ENCODE results near the gene SLC38A1. TPM values are rescaled to one million over a fixed set of nuclear protein-coding genes. Genes with fewer than 3 reads are reported as not detected.
A peak's percentile ranks its signal among the peaks of the same experiment; 100 is the strongest.

The SLC38A1 gene
- total RNA-seq, 2 experiments from 2014 or later, result 114 to 163 TPM

DNA sequence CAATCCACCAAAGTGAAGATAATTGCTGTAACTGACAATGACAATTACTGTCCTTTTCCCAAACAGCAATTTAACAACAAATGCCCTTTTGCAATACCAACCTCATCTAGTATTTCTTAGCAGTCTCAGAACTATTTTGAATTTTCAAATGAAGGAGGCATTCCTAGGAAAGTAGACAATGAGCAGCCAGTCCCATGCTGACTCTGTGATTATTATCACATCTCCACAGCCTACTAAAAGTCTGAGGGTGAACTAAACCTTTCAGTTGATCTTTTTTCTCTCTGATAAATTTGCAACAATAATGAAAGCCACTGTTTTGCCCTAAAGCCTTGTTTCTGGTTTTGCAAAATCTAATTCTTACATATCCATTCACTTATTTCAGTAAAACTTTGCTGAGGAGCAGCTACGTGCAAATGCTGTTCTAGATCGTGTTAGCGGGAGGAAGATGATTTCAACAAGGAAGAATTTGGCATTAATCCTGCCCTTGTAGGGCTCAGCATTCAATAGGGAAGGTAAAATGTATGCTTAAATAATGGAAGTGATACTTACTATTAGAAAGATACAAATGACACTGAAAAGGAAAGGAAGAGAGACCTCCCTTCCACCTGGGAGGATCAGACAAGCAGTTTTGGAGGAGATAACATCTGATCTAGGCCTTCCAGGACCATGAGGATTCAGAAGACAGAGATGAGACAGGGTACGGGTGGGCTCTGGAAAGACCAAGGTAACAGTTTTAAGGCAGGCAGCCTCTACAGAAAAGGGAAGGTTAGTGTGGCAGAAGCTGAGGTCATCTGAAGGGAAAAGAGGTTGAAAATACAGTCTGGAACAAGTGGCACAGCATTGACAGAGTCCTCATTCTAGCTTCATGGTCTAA, 47.4 kb downstream of the SLC38A1 start:
- TF ChIP-seq EZH2phosphoT487 (IDR thresholded peaks at IDR 0.05; ENCODE audit: borderline replicate concordance, low read depth, low read length), result no peak
- TF ChIP-seq, protein P1, sequence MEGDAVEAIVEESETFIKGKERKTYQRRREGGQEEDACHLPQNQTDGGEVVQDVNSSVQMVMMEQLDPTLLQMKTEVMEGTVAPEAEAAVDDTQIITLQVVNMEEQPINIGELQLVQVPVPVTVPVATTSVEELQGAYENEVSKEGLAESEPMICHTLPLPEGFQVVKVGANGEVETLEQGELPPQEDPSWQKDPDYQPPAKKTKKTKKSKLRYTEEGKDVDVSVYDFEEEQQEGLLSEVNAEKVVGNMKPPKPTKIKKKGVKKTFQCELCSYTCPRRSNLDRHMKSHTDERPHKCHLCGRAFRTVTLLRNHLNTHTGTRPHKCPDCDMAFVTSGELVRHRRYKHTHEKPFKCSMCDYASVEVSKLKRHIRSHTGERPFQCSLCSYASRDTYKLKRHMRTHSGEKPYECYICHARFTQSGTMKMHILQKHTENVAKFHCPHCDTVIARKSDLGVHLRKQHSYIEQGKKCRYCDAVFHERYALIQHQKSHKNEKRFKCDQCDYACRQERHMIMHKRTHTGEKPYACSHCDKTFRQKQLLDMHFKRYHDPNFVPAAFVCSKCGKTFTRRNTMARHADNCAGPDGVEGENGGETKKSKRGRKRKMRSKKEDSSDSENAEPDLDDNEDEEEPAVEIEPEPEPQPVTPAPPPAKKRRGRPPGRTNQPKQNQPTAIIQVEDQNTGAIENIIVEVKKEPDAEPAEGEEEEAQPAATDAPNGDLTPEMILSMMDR (conservative IDR thresholded peaks at IDR 0.05; ENCODE audit: low read length), result no peak
- Histone ChIP-seq H3K4me3 (ENCODE audit: low read depth, low read length, poor library complexity, severe bottlenecking) (no peak overlapping the region), H2AFZ (ENCODE audit: low read length) (no peak overlapping the region), H4K20me1 (ENCODE audit: insufficient read depth, low read length) (peaks cover 11% of the 10 kb centered on the region; the same call in 1 of the 2 replicates), H3K9me3 (ENCODE audit: low read length) (no peaks in the 10 kb centered on the region), H3K9me2 (ENCODE audit: insufficient read depth, low read length) (no peaks in the 10 kb centered on the region), H3K79me2 (ENCODE audit: insufficient read depth, low read depth, low read length) (peaks cover 63% of the 10 kb centered on the region), H3K27ac (ENCODE audit: low read depth, low read length, poor library complexity, severe bottlenecking) (peak overlapping the region; percentile 11), H3K4me2 (ENCODE audit: low read length) (no peak overlapping the region), H3K36me3 (ENCODE audit: insufficient read depth, low read length) (peaks cover 97% of the 10 kb centered on the region), H3K4me1 (ENCODE audit: insufficient read depth, low read length, poor library complexity, severe bottlenecking) (peaks cover 53% of the 10 kb centered on the region)
- BruUV-seq (replicated peaks), result no TSS peak
- ChIA-PET POLR2A (interaction anchor here (0.6 kb wide), 1 partner anchor 565 kb away, joined by 5 read pairs; no protein-coding TSS in a partner anchor), CTCF (ENCODE audit: unreplicated experiment) (no interaction called here)
- intact Hi-C loops (cut with micrococcal nuclease; ENCODE audit: unreplicated experiment), result no loop called here
- DNase-seq (ENCODE audit: low spot score), result no peak

DNA sequence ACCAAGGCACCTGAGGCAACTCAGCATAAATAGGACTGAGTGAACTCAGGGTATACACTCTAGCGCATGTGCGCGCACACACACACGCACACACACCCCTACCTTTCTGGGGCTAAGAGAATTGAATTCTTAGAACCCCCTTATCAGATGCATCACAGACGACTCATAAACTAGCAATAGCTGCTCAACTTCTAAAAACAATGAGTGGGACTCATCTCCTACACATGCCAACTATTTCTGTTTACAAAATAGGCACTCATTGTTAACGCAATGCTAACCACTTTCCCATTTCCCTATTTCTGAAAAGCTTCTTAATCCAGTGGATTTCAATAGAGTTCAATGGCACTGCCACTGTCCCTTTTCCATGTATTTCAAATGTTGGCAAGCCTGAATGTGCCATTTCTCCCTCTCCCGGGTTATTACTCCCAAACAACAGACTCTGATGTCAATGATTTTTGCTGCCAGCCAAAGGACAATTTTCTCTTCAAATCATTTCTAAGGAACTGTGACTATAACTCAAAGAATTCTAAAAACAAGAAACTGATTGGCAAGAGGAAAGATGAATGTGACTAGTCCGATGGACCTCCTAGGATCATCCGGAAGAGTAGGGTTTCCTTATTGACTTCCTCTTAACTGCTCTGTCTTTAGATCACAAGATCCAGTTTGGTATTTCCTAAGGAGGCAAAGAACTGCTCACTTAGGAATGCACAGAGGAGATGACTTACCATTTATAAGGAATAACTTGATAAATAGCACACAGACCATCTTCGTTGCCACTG, 48.8 kb downstream of the SLC38A1 start:
- POLR2A ChIA-PET, result interaction anchor here (1.0 kb wide), 1 partner anchor 10 kb away, joined by 3 read pairs; no protein-coding TSS in a partner anchor
- H3K4me1 ChIP-seq (ENCODE audit: insufficient read depth, low read length, poor library complexity, severe bottlenecking), result peaks cover 67% of the 10 kb centered on the region
- H3K4me2 ChIP-seq (ENCODE audit: low read length), result peak overlapping the region; percentile 83; the same call in 1 of the 2 replicates
- H4K20me1 ChIP-seq (ENCODE audit: insufficient read depth, low read length), result peaks cover 11% of the 10 kb centered on the region; the same call in 1 of the 2 replicates
- peak overlapping the region; percentile 91 for H3K27ac ChIP-seq (ENCODE audit: low read depth, low read length, poor library complexity, severe bottlenecking)
- peaks cover 64% of the 10 kb centered on the region for H3K79me2 ChIP-seq (ENCODE audit: insufficient read depth, low read depth, low read length)
- DNase-seq (ENCODE audit: low spot score), result no peak
- CTCF ChIA-PET (ENCODE audit: unreplicated experiment), result no interaction called here
- BruUV-seq (replicated peaks), result no TSS peak
- intact Hi-C loops (cut with micrococcal nuclease; ENCODE audit: unreplicated experiment), result loop anchor here (2.0 kb wide), 2 partner anchors 49 to 109 kb away; partner anchors contain the start of gene SLC38A1
- H3K9me3 ChIP-seq (ENCODE audit: low read length), result no peaks in the 10 kb centered on the region
- H2AFZ ChIP-seq (ENCODE audit: low read length), result no peak overlapping the region
- no peak overlapping the region for H3K4me3 ChIP-seq (ENCODE audit: low read depth, low read length, poor library complexity, severe bottlenecking)
- no peak for TF ChIP-seq EZH2phosphoT487 (IDR thresholded peaks at IDR 0.05; ENCODE audit: borderline replicate concordance, low read depth, low read length)
- TF ChIP-seq, protein P1 (conservative IDR thresholded peaks at IDR 0.05; ENCODE audit: low read length), result no peak
- H3K36me3 ChIP-seq (ENCODE audit: insufficient read depth, low read length), result peaks cover 96% of the 10 kb centered on the region
- H3K9me2 ChIP-seq (ENCODE audit: insufficient read depth, low read length), result no peaks in the 10 kb centered on the region

Measured in OCI-LY7 (cell line).